GM18508 (cell line): ENCODE measurements around the gene CNTN2.
A peak's percentile ranks its signal among the peaks of the same experiment; 100 is the strongest.

Experiments
- ATAC-seq: cut with Tn5 transposase; IDR thresholded peaks from one replicate; pipeline ENCODE4 v1.9.1; 2021; ENCODE audit warnings: moderate number of reproducible peaks; ENCODE audit not compliant: insufficient read depth, unreplicated experiment

Gene CNTN2

GRCh38 chr1:205111354-205111753 lies 68.3 kb downstream of the CNTN2 start:
- no peak for ATAC-seq

- ATAC-seq = no peak
Measured at GRCh38 chr1:205118752-205119151, 75.7 kb downstream of the CNTN2 start.

DNA sequence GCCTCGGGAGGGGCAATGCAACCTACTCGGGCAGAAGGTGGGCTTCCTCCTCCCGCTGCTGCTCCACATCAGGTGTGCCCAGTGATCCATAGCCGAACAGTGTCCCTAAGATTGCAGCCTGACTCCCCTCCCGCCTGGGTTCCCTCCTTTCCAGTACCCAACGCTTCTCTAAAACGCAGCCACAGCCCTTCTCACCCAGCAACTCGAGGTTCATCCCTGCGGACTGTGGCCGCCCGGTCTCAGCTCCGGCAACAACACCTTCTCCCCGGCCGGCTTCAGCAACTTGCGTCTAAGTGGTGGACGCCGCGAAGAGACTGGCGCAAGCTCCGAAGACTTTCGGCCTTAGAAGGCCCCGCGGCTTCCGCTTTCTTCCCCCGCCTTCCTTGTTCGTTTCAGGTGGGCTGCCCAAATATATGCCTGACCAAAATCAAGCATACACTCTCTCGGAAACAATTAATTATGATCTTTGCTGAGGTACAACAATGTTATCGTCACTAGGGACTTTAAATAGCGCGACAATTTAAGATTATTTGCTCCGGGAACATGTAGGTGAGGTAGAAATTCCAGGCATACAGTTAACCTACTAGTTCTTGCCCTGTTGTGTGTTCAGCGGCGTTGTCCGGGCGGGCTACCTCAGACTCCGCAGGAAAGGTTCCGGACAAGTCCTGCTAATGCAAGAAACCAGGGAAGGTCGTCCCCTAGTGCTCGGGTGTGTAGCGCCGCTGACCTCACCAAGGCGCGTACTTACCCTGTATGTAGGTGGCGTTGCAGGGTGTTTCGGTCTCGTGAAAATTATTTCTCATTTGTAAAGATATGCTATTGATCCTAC lies 78.9 kb downstream of the CNTN2 start, which contains the start of gene RBBP5:
RBBP5 (minus strand) TSS at position 319 of the 829 bp plus-strand sequence; CDS start at position 214, 105 bp downstream.
- ATAC-seq = peak; percentile 81

DNA sequence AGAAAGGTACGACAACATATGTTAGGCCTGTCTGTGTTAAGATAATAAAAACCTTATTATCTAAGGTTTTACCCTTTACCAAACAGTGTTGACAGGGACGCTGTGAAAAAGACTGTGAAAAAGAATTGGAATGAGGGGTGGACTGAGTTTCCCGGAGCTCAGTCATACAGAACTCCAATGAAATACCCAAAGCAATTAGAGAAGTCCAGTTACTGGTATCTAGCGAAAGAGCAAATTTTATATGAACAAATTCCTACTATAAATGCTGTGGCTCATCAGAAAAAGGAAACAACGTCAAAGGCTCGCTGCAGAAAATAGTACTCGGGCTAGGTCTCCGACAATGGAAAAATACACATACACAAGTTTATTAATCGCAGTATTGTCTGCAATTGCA lies 79.5 kb downstream of the CNTN2 start:
- no peak for ATAC-seq

GRCh38 chr1:205124726-205125125 lies 81.7 kb downstream of the CNTN2 start:
- no peak for ATAC-seq

DNA sequence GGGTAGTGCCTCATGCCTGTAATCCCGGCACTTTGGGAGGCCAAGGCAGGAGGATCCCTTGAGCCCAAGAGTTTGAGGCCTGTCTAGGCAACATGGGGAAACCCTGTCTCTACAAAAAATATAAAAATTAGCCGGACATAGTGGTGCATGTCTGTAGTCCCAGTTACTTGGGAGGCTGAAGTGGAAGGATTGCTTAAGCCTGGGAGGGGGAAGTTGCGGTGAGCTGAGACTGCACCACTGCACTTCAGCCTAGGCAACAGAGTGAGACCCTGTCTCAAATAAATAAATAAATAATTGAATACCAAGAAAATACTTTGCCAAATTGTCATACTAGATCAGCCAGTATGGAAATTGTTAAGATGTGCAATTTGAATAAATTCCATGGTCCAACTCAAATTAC lies 84.6 kb downstream of the CNTN2 start:
- ATAC-seq = no peak
